ENCODE results near the gene DHRS7C. TPM values are rescaled to one million over a fixed set of nuclear protein-coding genes. Genes with fewer than 3 reads are reported as not detected.

The DHRS7C gene
- total RNA-seq, 1 experiment from 2014 or later, result not detected

- Mint-ChIP-seq H3K4me1 (no peaks in the 10 kb centered on the region), H3K4me3 (no peak overlapping the region), H3K36me3 (no peaks in the 10 kb centered on the region), H3K9me3 (peaks cover 10% of the 10 kb centered on the region), H3K27ac (no peak overlapping the region), H3K27me3 (ENCODE audit: low read depth) (no peaks in the 10 kb centered on the region)
- ATAC-seq (no peak), DNase-seq (ENCODE audit: low spot score) (no peak)
- TF ChIP-seq ZNF396 (CRISPR knock-in tag; IDR thresholded peaks at IDR 0.05; ENCODE audit: borderline replicate concordance) (no peak), MYBL2 (CRISPR knock-in tag; IDR thresholded peaks at IDR 0.05) (no peak), FOXK1 (CRISPR knock-in tag; IDR thresholded peaks at IDR 0.05) (no peak), ELF4 (CRISPR knock-in tag; IDR thresholded peaks at IDR 0.05; ENCODE audit: low read depth) (no peak), AFF4 (CRISPR knock-in tag; IDR thresholded peaks at IDR 0.05; ENCODE audit: borderline replicate concordance) (no peak), FOXP1 (CRISPR knock-in tag; IDR thresholded peaks at IDR 0.05; ENCODE audit: borderline replicate concordance) (no peak), CBFB (CRISPR knock-in tag; IDR thresholded peaks at IDR 0.05; ENCODE audit: low read depth) (no peak), USF2 (CRISPR knock-in tag; IDR thresholded peaks at IDR 0.05) (no peak), ZNF423 (CRISPR knock-in tag; IDR thresholded peaks at IDR 0.05) (no peak), CDX4 (CRISPR knock-in tag; IDR thresholded peaks at IDR 0.05; ENCODE audit: borderline replicate concordance) (no peak), NR1H2 (CRISPR knock-in tag; IDR thresholded peaks at IDR 0.05) (no peak), ERG (CRISPR knock-in tag; IDR thresholded peaks at IDR 0.05) (no peak), IRF2 (CRISPR knock-in tag; IDR thresholded peaks at IDR 0.05; ENCODE audit: borderline replicate concordance, low read depth) (no peak)
- ChIA-PET POLR2A (no interaction called here), CTCF (interaction anchor here (1.1 kb wide), 1 partner anchor 42 kb away, joined by 3 read pairs; no protein-coding TSS in a partner anchor)
Observed at GRCh38 chr17:9810100-9810949, 18.9 kb upstream of the DHRS7C start.

- peaks cover 10% of the 10 kb centered on the region for H3K9me3 Mint-ChIP-seq
- no peaks in the 10 kb centered on the region for H3K4me1 Mint-ChIP-seq
- H3K27ac Mint-ChIP-seq, result no peak overlapping the region
- no peak overlapping the region for H3K4me3 Mint-ChIP-seq
- CTCF ChIA-PET, result interaction anchor here (0.9 to 1.1 kb wide), 2 partner anchors 41 kb away, joined by 3 read pairs; no protein-coding TSS in a partner anchor
- ATAC-seq (no peak), DNase-seq (ENCODE audit: low spot score) (no peak)
- no peaks in the 10 kb centered on the region for H3K27me3 Mint-ChIP-seq (ENCODE audit: low read depth)
- H3K36me3 Mint-ChIP-seq, result no peaks in the 10 kb centered on the region
- POLR2A ChIA-PET, result no interaction called here
- no peak for TF ChIP-seq HMGA2 (CRISPR knock-in tag; IDR thresholded peaks at IDR 0.05)
- no peak for TF ChIP-seq TCF7 (CRISPR knock-in tag; IDR thresholded peaks at IDR 0.05; ENCODE audit: low read depth)
- TF ChIP-seq ZNF416 (CRISPR knock-in tag; IDR thresholded peaks at IDR 0.05), result no peak
- TF ChIP-seq IRF1 (CRISPR knock-in tag; IDR thresholded peaks at IDR 0.05), result no peak
- no peak for TF ChIP-seq ATF2 (CRISPR knock-in tag; IDR thresholded peaks at IDR 0.05; ENCODE audit: borderline replicate concordance, low read depth)
- TF ChIP-seq ATF3 (CRISPR knock-in tag; conservative IDR thresholded peaks at IDR 0.05), result no peak
- no peak for TF ChIP-seq PRDM15 (CRISPR knock-in tag; IDR thresholded peaks at IDR 0.05)
Observed at GRCh38 chr17:9809409-9809808, 18.0 kb upstream of the DHRS7C start.

Measured in WTC11 (cell line).